H9 (cell line): Measurements from ENCODE around the gene TRPM4. TPM values are rescaled to one million over a fixed set of nuclear protein-coding genes. Genes with fewer than 3 reads are reported as not detected.

Source experiments
- DNase-seq: peaks from one replicate; pipeline ENCODE4 v3.0.0-alpha.2; 2017
- H2AFZ ChIP-seq: one replicate; pipeline ENCODE4 v1.6.1; 2013; ENCODE audit warnings: mild to moderate bottlenecking, low read length, control low read depth, moderate library complexity
- H2AK5ac ChIP-seq: 2 replicates; pipeline ENCODE4 v1.6.1; 2013; ENCODE audit warnings: low read length, control low read depth, mixed read lengths; ENCODE audit not compliant: insufficient read length
- H2BK120ac ChIP-seq: one replicate; pipeline ENCODE4 v1.6.1; 2013; ENCODE audit warnings: low read depth, mild to moderate bottlenecking, low read length, control low read depth, inconsistent platforms; ENCODE audit not compliant: poor library complexity, severe bottlenecking
- H2BK12ac ChIP-seq: 2 replicates; pipeline ENCODE4 v1.6.1; 2013; ENCODE audit warnings: low read length, control low read depth, mixed read lengths, low read depth; ENCODE audit not compliant: insufficient read length
- H2BK15ac ChIP-seq: 2 replicates; pipeline ENCODE4 v1.6.1; 2013; ENCODE audit warnings: low read depth, low read length, control low read depth
- H2BK20ac ChIP-seq: one replicate; pipeline ENCODE4 v1.6.1; 2013; ENCODE audit warnings: low read depth, mild to moderate bottlenecking, low read length, control low read depth, inconsistent platforms; ENCODE audit not compliant: poor library complexity, severe bottlenecking
- H2BK5ac ChIP-seq: 2 replicates; pipeline ENCODE4 v1.6.1; 2013; ENCODE audit warnings: low read length, control low read depth, mixed read lengths; ENCODE audit not compliant: insufficient read length
- H3K14ac ChIP-seq: 2 replicates; pipeline ENCODE4 v1.6.1; 2013; ENCODE audit warnings: low read length, control low read depth; ENCODE audit not compliant: insufficient read depth
- H3K18ac ChIP-seq: 2 replicates; pipeline ENCODE4 v1.6.1; 2013; ENCODE audit warnings: low read depth, mild to moderate bottlenecking, mixed read lengths, low read length, control low read depth; ENCODE audit not compliant: insufficient read length
- H3K23ac ChIP-seq: 2 replicates; pipeline ENCODE4 v1.6.1; 2013; ENCODE audit warnings: low read length, control low read depth, mixed read lengths, low read depth; ENCODE audit not compliant: insufficient read length
- H3K23me2 ChIP-seq: 2 replicates; pipeline ENCODE4 v1.6.1; 2013; ENCODE audit warnings: low read depth, mild to moderate bottlenecking, mixed read lengths, low read length, control low read depth; ENCODE audit not compliant: insufficient read length, poor library complexity, severe bottlenecking
- H3K27ac ChIP-seq: 2 replicates; pipeline ENCODE4 v1.5.1; 2013; ENCODE audit warnings: low read length, control low read depth, mixed read lengths, low read depth; ENCODE audit not compliant: insufficient read length
- H3K27me3 ChIP-seq: 2 replicates; pipeline ENCODE4 v1.6.1; 2013; ENCODE audit warnings: low read length, control low read depth, inconsistent platforms; ENCODE audit not compliant: insufficient read depth
- H3K4ac ChIP-seq: 2 replicates; pipeline ENCODE4 v1.6.1; 2013; ENCODE audit warnings: low read depth, mild to moderate bottlenecking, control low read depth, inconsistent platforms, low read length, moderate library complexity
- H3K4me1 ChIP-seq: 2 replicates; pipeline ENCODE4 v1.6.1; 2013; ENCODE audit warnings: low read length, control low read depth, inconsistent platforms; ENCODE audit not compliant: insufficient read depth
- H3K4me2 ChIP-seq: 2 replicates; pipeline ENCODE4 v1.6.1; 2013; ENCODE audit warnings: low read length, control low read depth, mixed read lengths; ENCODE audit not compliant: insufficient read length, insufficient read depth
- H3K56ac ChIP-seq: 2 replicates; pipeline ENCODE4 v1.6.1; 2013; ENCODE audit warnings: low read depth, mild to moderate bottlenecking, mixed read lengths, low read length, control low read depth; ENCODE audit not compliant: insufficient read length
- H3K79me1 ChIP-seq: 2 replicates; pipeline ENCODE4 v1.6.1; 2013; ENCODE audit warnings: low read depth, mild to moderate bottlenecking, moderate library complexity, low read length, control low read depth, inconsistent platforms; ENCODE audit not compliant: insufficient read depth, poor library complexity, severe bottlenecking
- H3K79me2 ChIP-seq: 2 replicates; pipeline ENCODE4 v1.6.1; 2013; ENCODE audit warnings: low read length, control low read depth, inconsistent platforms; ENCODE audit not compliant: insufficient read depth
- H3K9ac ChIP-seq: 2 replicates; pipeline ENCODE4 v1.6.1; 2013; ENCODE audit warnings: low read length, control low read depth, mixed read lengths; ENCODE audit not compliant: insufficient read length; ENCODE audit errors: extremely low read depth
- H3K9me3 ChIP-seq: one replicate; pipeline ENCODE4 v1.6.1; 2013; ENCODE audit warnings: low read depth, low read length, inconsistent platforms; ENCODE audit not compliant: control insufficient read depth
- H3T11ph ChIP-seq: one replicate; pipeline ENCODE4 v1.6.1; 2013; ENCODE audit warnings: mild to moderate bottlenecking, low read length, control low read depth, inconsistent platforms
- H4K20me1 ChIP-seq: one replicate; pipeline ENCODE4 v1.6.1; 2013; ENCODE audit not compliant: control insufficient read depth, insufficient read length, insufficient read depth
- H4K5ac ChIP-seq: 2 replicates; pipeline ENCODE4 v1.6.1; 2013; ENCODE audit warnings: low read depth, mild to moderate bottlenecking, mixed read lengths, low read length, control low read depth; ENCODE audit not compliant: insufficient read length
- H4K8ac ChIP-seq: replicated peaks from 2 replicates; pipeline ENCODE4 v1.6.1; 2013; ENCODE audit warnings: low read length, control low read depth, mixed read lengths, low read depth; ENCODE audit not compliant: insufficient read length
- H4K91ac ChIP-seq: 2 replicates; pipeline ENCODE4 v1.6.1; 2013; ENCODE audit warnings: low read depth, mild to moderate bottlenecking, moderate library complexity, mixed read lengths, low read length, control low read depth; ENCODE audit not compliant: insufficient read length
- H3K27ac Mint-ChIP-seq, 3 experiments: 2 replicates in 2 of 3; 3 replicates in 1 of 3; pipeline ENCODE4 v1.8.0; 2020 to 2021; ENCODE audit warnings: mixed read lengths in 3 of 3, mild to moderate bottlenecking in 1 of 3, moderate library complexity in 1 of 3
- H3K27me3 Mint-ChIP-seq: 2 replicates; pipeline ENCODE4 v1.8.0; 2021; ENCODE audit warnings: low read depth, mild to moderate bottlenecking, moderate library complexity, mixed read lengths
- H3K36me3 Mint-ChIP-seq, 3 experiments: 2 replicates in 2 of 3; 3 replicates in 1 of 3; pipeline ENCODE4 v1.8.0; 2020 to 2021; ENCODE audit warnings: low read depth in 3 of 3, mixed read lengths in 3 of 3; ENCODE audit not compliant: insufficient read depth in 1 of 3
- H3K4me1 Mint-ChIP-seq, 2 experiments: 2 replicates each; pipeline ENCODE4 v1.8.0; 2020; ENCODE audit warnings: mixed read lengths in 2 of 2
- H3K4me3 Mint-ChIP-seq, 2 experiments: 2 replicates in 1 of 2; 3 replicates in 1 of 2; pipeline ENCODE4 v1.8.0; 2020 to 2021; ENCODE audit warnings: mild to moderate bottlenecking in 2 of 2, mixed read lengths in 2 of 2, moderate library complexity in 1 of 2
- H3K9me3 Mint-ChIP-seq, 2 experiments: 2 replicates in 1 of 2; 3 replicates in 1 of 2; pipeline ENCODE4 v1.8.0; 2020; ENCODE audit warnings: mild to moderate bottlenecking in 2 of 2, mixed read lengths in 2 of 2, moderate library complexity in 1 of 2
- WGBS: extraction: QIAGEN DNeasy Blood & Tissue Kit; methylation state at CpG from one replicate; pipeline ENCODE4 v1.1.7; 2013; ENCODE audit warnings: missing lambda C conversion rate, low lambda C conversion rate, mixed read lengths; ENCODE audit not compliant: insufficient read length; ENCODE audit errors: extremely low coverage; 5-methylcytosine and 5-hydroxymethylcytosine counted together
- total RNA-seq: library from RNA; stranded (reverse); gene quantifications from 2 replicates; pipeline ENCODE4 v1.2.1, GENCODE V29; 2021
- TF ChIP-seq, protein P1 (sequence below): fragments of 200-600 bp; sonication (generic); conservative IDR thresholded peaks from 3 replicates; pipeline ENCODE4 v1.8.0; 2021; ENCODE audit warnings: antibody characterized with exemption, mild to moderate bottlenecking

TRPM4 gene
- total RNA-seq, 1 experiment from 2014 or later: 6.9 TPM

GRCh38 chr19:49233163-49233562 lies 75.6 kb downstream of the TRPM4 start:
- no peak overlapping the region for H3K14ac ChIP-seq
- no peak overlapping the region for H2AK5ac ChIP-seq
- Mint-ChIP-seq H3K4me3 (no peak overlapping the region), H3K27ac (no peak overlapping the region; a peak in 1 of 7 replicates), H3K36me3 (no peaks in the 10 kb centered on the region), H3K4me1 (peaks cover 3 to 4% of the 10 kb centered on the region in 2 experiments; a peak in 2 of 4 replicates), H3K27me3 (peaks cover 16% of the 10 kb centered on the region), H3K9me3 (no peaks in the 10 kb centered on the region)
- no peak for DNase-seq
- H2BK120ac ChIP-seq: no peak overlapping the region
- no peak overlapping the region for H2BK15ac ChIP-seq
- H3K9me3 ChIP-seq: no peaks in the 10 kb centered on the region
- H2BK20ac ChIP-seq: no peak overlapping the region
- no peak overlapping the region for H4K8ac ChIP-seq
- H3K56ac ChIP-seq: no peak overlapping the region
- no peak overlapping the region for H4K5ac ChIP-seq
- TF ChIP-seq, protein P1, sequence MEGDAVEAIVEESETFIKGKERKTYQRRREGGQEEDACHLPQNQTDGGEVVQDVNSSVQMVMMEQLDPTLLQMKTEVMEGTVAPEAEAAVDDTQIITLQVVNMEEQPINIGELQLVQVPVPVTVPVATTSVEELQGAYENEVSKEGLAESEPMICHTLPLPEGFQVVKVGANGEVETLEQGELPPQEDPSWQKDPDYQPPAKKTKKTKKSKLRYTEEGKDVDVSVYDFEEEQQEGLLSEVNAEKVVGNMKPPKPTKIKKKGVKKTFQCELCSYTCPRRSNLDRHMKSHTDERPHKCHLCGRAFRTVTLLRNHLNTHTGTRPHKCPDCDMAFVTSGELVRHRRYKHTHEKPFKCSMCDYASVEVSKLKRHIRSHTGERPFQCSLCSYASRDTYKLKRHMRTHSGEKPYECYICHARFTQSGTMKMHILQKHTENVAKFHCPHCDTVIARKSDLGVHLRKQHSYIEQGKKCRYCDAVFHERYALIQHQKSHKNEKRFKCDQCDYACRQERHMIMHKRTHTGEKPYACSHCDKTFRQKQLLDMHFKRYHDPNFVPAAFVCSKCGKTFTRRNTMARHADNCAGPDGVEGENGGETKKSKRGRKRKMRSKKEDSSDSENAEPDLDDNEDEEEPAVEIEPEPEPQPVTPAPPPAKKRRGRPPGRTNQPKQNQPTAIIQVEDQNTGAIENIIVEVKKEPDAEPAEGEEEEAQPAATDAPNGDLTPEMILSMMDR: no peak
- H3K4ac ChIP-seq: no peak overlapping the region
- H3K18ac ChIP-seq: no peak overlapping the region
- no peaks in the 10 kb centered on the region for H3K79me1 ChIP-seq
- WGBS: no CpG with 5 or more reads among the region's 1 CpG
- no peaks in the 10 kb centered on the region for H3K4me1 ChIP-seq
- peak overlapping the region; percentile 45 for H2BK12ac ChIP-seq
- H4K91ac ChIP-seq: no peak overlapping the region
- no peaks in the 10 kb centered on the region for H3K27me3 ChIP-seq
- no peak overlapping the region for H2BK5ac ChIP-seq
- H4K20me1 ChIP-seq: no peaks in the 10 kb centered on the region
- no peak overlapping the region for H3T11ph ChIP-seq
- no peak overlapping the region for H2AFZ ChIP-seq
- no peaks in the 10 kb centered on the region for H3K23me2 ChIP-seq
- no peak overlapping the region for H3K27ac ChIP-seq
- H3K4me2 ChIP-seq: no peak overlapping the region
- H3K9ac ChIP-seq: no peak overlapping the region
- no peaks in the 10 kb centered on the region for H3K79me2 ChIP-seq
- no peak overlapping the region for H3K23ac ChIP-seq
